HG03460 (cell line): ENCODE data around the gene ZBTB8B.

ENCODE experiments used
- ATAC-seq: cut with Tn5 transposase; IDR thresholded peaks from one replicate; pipeline ENCODE4 v1.9.1; 2021; ENCODE audit not compliant: unreplicated experiment

Gene ZBTB8B

DNA sequence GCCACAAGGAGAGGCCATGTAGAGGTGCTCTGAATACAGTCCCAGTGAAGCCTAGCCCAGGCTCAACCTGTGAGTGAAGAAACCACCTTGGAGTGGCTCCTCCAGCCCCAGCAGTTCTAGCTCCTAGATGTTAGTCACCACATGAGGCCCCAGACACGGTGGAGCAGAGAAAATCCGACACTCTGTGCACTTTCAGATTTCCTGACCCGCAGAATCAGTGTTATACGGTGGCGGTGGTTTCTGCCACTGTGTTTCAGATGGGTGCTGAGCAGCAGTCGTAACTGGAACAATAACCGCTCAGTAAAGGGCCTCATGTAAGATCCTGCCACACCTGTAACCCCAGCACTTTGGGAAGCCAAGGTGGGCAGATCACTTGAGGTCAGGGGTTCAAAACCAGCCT lies 38.3 kb downstream of the ZBTB8B start:
- ATAC-seq = no peak

DNA sequence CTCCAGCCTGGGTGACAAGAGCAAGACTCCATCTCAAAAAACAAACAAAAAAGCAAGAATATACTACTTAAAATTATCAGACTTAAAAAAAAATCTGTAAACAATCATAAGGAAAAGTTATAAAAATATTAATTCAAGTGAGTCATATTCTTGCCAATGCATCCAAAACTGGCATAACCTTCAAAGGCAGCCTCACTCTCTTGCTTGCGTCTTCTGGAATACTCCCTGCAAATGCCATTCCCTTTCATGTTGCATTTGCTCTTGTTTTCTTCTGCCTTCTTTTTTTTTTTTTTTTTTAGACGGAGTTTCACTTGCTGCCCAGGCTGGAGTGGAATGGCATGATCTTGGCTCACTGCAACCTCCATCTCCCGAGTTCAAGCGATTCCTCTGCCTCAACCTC lies 42.1 kb downstream of the ZBTB8B start:
- no peak for ATAC-seq

DNA sequence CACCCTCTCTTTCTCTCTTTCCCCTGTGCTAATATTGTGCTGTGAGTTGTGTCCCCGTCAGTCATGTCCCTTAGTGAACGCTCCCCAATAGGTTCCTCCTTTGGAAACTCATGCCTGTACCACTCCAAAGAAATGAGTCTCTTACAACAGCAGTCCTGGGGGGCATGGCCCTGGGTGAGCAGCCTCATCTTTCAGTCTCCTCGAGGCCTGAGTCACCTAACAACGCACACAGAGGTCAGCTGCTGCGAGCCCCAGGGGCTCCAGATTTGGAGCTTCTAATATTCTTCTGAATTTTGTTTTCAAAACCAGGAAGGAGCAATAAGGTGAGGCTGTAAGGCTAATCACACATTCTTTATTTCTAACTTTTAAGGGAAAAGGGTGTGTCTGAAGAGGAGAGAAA lies 43.9 kb downstream of the ZBTB8B start:
- no peak for ATAC-seq

DNA sequence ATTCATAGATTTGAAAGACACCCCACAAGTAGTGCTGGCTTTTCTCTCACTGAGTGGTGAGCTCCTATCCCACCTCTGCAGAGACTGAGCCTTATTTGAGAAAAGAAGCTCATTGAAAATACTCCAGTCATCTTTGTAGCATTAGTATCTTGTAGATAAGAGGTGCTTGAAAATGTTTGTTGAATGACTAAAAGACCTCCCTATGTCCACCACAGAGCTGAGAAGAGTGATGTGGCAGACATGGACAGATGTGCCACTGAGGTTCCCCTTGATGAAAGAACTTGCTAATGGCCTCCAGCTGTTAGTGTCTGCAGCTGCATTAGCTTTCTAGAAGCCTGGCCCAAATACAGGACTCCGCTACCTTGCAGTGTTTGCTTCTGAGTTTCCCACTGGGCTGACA lies 45.1 kb downstream of the ZBTB8B start:
- no peak for ATAC-seq
